GM19025 (cell line): ENCODE results near the gene EEA1.

Experiments
- ATAC-seq: cut with Tn5 transposase; IDR thresholded peaks from one replicate; pipeline ENCODE4 v1.9.1; 2021; ENCODE audit warnings: mild to moderate bottlenecking, low read depth, moderate library complexity; ENCODE audit not compliant: unreplicated experiment

EEA1 gene

DNA sequence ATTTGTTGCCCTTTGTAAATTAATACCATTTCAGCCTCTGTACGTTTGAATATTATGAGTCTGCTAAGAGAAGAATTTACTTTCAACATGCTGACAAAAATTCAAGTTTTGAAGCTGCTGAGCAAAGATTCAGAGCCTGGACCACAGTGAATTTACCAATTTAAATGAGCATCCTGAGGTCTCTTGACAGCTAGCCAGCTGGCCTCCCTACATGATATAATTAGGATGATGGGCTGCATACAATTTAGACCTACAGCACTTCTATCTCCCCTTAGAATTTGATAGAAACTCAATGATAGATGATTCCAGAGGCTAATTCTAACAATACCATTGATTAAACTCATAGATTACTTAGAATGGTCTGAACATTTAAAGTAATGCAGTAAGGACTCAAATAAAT lies 10.0 kb upstream of the EEA1 start:
- no peak for ATAC-seq

GRCh38 chr12:92938638-92939037 lies 9.5 kb upstream of the EEA1 start:
- ATAC-seq, result no peak

DNA sequence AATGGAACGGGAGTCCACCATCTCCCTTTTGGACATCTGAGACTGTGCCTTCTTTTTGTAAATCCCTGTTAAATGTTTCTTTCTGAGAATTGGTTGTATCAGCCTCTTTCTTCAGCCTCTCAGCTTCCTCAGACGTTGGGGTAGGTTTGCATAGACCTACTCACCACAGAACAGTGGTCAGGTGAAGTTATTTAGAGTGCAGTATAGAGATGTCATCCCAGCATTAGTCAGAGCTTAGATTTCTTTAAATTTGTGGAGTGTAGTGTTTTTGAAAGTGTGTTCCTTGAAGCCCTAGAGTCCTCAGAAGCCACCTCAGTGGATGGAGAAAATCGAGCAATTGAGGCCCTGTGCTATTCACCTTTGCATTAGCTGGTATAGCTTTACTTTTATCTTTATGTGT lies 8.9 kb upstream of the EEA1 start:
- no peak for ATAC-seq

GRCh38 chr12:92933606-92934005 lies 4.5 kb upstream of the EEA1 start:
- ATAC-seq, result no peak

- no peak for ATAC-seq
These were observed 1.3 kb upstream of the EEA1 start for GRCh38 chr12:92930421-92930820.

DNA sequence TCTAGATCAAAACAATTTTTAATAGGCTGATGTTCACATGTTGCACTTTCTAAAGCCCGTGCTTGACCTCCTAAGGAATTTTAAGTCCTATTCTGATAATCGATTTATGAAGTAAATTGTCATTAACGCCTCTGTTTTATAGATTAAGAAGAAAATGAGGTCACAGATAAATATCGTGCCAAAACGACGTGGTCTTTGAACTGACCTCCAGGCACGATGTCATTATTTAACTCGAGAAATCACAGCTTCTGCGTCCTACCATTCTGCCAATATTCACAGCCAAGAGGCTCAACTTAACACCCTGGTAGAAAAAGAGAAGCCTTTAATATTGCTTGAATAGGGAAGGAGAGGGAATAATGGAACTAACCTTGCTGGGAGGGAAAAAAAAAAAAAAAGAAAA lies 888 bp upstream of the EEA1 start:
- no peak for ATAC-seq

DNA sequence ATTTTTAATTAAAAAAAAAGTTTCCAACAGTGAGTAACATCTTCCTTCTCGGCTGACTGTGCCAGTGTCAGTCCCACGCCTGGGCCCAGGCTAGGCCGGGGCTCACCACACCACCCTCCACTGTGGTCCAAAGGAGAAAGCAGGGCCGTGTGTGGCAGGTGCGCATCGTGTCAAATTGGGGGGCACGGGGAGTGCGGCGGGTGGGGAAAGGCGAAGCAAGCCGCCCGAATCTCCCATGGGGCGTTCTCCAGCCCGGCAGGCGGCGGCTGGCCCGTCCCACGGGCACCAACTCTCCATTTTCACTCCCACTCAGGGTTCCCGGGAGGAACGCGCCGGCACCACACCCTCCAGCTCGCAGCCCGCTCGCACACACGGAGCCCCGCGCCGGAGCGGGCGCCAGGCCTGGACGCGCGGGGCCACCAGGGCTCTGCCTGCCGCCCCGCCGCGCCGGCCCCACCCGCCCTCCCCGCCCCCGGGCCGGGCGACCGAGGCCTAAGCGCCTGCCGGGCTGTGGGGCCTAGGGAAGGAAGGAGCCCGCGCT lies 604 bp downstream of the EEA1 start:
- peak; percentile 5 for ATAC-seq

DNA sequence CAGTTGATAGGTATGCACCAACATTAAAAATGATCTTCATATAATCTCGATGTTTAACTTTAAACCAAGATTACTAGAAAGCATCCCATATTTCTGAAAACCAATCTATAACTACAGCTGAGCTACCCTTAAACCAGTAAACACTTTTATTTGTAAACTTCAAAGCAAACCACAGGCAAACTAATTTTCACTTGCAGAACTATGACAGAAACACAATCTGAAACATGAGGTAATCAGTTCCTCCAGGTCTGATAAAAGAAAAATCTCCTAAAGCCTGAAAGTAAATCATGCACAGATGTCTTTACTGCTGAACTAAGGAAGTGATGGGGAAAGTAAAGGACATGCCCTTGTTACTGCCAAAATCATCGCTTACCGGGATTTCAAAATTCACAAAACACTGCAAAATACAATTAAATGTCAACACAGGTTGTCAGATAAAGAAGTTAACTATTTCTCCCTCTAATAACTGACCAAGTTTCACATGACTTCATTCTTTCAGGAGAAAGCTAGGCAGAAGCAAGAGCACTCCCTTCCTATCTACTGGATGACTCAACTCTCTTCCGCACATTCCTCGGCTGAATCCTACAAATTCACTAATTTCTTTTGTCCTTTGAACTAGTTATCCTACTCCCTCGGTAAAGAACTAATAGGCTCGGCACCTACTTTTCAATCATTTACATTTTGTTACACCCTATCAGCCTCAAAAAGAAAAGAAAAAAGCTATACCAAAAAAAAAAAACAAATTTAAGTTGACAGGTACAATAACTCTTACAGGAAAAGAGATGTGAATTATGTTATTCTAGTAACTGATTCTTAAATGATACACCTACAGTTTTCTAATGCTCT lies 1.4 kb downstream of the EEA1 start:
- no peak for ATAC-seq

GRCh38 chr12:92927055-92927435 lies 2.0 kb downstream of the EEA1 start:
- no peak for ATAC-seq

- ATAC-seq, result no peak
These were observed 2.5 kb downstream of the EEA1 start for GRCh38 chr12:92926549-92926948.

- ATAC-seq, result peak; percentile 93
These were observed 7.2 kb downstream of the EEA1 start for GRCh38 chr12:92921877-92922276.

GRCh38 chr12:92915365-92915764 lies 13.7 kb downstream of the EEA1 start:
- no peak for ATAC-seq

DNA sequence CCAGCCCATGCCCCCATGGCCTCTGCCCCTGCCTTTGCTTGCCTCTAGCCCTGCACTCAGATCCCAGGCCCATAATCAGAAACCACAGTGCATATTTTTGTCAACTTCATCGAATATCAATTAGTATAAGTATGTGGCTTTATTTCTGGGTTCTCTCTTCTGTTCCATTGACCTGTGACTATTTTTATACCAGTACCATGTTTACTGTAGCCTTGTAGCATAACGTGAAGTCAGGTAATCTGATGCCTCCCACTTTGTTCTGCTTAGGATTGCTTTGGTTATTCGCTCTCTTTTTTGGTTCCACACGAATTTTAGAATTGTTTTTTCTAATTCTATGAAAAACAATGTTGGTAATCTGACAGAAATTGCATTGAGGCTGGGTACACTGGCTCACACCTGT lies 14.9 kb downstream of the EEA1 start:
- ATAC-seq, result no peak

DNA sequence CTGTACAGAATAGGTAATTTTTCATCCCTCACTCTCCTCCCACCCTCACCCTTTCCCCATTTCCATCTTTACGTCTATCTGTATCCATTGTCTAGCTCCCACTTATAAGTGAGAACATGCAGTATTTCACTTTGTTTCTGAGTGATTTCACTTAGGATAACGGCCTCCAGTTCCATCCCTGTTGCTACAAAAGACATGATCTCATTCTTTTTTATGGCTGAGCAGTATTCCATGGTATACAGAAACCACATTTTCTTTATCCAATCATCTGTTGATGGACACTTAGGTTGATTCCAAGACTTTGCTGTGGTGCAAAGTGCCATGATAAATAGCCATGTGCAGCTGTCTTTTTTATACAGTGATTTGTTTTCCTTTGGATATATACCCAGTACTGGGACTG lies 16.4 kb downstream of the EEA1 start:
- ATAC-seq, result no peak

GRCh38 chr12:92912052-92912451 lies 17.0 kb downstream of the EEA1 start:
- no peak for ATAC-seq

- ATAC-seq, result no peak
These were observed 17.8 kb downstream of the EEA1 start for GRCh38 chr12:92911339-92911738.

- ATAC-seq, result no peak
These were observed 21.0 kb downstream of the EEA1 start for GRCh38 chr12:92908108-92908507.

- ATAC-seq, result no peak
These were observed 23.1 kb downstream of the EEA1 start for GRCh38 chr12:92905811-92906554.

DNA sequence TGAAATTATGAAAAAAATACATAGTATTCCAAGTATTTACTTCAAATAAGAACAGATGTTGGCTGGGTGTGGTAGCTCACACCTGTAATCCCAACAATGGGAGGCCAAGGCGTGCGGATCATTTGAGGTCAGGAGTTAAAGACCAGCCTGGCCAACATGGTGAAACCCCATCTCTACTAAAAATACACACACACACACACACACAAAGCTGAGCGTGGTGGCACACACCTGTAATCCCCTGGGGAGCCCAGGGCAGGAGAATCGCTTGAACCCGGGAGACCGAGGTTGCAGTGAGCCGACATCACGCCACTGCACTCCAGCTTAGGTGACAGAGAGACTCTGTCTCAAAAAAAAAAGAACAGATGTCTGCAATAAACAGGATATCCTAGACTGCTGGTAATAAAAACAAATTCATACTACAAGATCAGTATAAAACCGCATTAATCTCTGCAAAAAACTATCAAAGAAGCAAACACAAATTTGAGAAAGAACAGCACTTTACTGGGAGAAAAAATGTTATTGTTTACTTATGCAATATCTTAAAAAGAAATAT lies 23.8 kb downstream of the EEA1 start:
- ATAC-seq, result no peak

- ATAC-seq, result no peak
These were observed 28.2 kb downstream of the EEA1 start for GRCh38 chr12:92900941-92901340.

GRCh38 chr12:92899386-92900001 lies 29.6 kb downstream of the EEA1 start:
- ATAC-seq, result no peak
